Mesenchymal stem cell (in vitro differentiated cells and primary cell): ENCODE measurements around the gene DAB1.

ENCODE experiments used
- DNase-seq: peaks from one replicate; pipeline ENCODE4 v3.0.0-alpha.2; 2013
- H2AFZ ChIP-seq: one replicate; pipeline ENCODE4 v1.6.1; 2013; ENCODE audit warnings: low read depth, mild to moderate bottlenecking, control low read depth, inconsistent platforms, low read length, moderate library complexity
- H2AK5ac ChIP-seq: 2 replicates; pipeline ENCODE4 v1.6.1; 2013; ENCODE audit warnings: low read length, moderate library complexity, mild to moderate bottlenecking, inconsistent platforms; ENCODE audit not compliant: severe bottlenecking
- H2BK120ac ChIP-seq: one replicate; pipeline ENCODE4 v1.6.1; 2013; ENCODE audit warnings: low read depth, mild to moderate bottlenecking, inconsistent platforms, low read length, moderate library complexity
- H2BK12ac ChIP-seq, 2 experiments: one replicate each; pipeline ENCODE4 v1.6.1; 2013; ENCODE audit warnings: inconsistent platforms in 2 of 2, low read length in 2 of 2, mild to moderate bottlenecking in 2 of 2, moderate library complexity in 2 of 2, control low read depth in 1 of 2
- H2BK15ac ChIP-seq: one replicate; pipeline ENCODE4 v1.6.1; 2013; ENCODE audit warnings: mild to moderate bottlenecking, low read depth, inconsistent platforms; ENCODE audit not compliant: poor library complexity, severe bottlenecking
- H2BK5ac ChIP-seq: 2 replicates; pipeline ENCODE4 v1.6.1; 2013; ENCODE audit warnings: low read depth, mild to moderate bottlenecking, low read length, control low read depth, inconsistent platforms; ENCODE audit not compliant: poor library complexity, severe bottlenecking
- H3K14ac ChIP-seq, 2 experiments: one replicate each; pipeline ENCODE4 v1.6.1; 2013; ENCODE audit warnings: inconsistent platforms in 2 of 2, low read length in 2 of 2, control low read depth in 1 of 2, mild to moderate bottlenecking in 1 of 2, moderate library complexity in 1 of 2
- H3K18ac ChIP-seq, 2 experiments: one replicate each; pipeline ENCODE4 v1.6.1; 2013; ENCODE audit warnings: inconsistent platforms in 2 of 2, low read length in 2 of 2, control low read depth in 1 of 2, low read depth in 1 of 2, mild to moderate bottlenecking in 1 of 2
- H3K23ac ChIP-seq, 2 experiments: one replicate each; pipeline ENCODE4 v1.6.1; 2013; ENCODE audit warnings: inconsistent platforms in 2 of 2, low read length in 2 of 2, mild to moderate bottlenecking in 2 of 2, moderate library complexity in 2 of 2, control low read depth in 1 of 2
- H3K27ac ChIP-seq: 2 replicates; pipeline ENCODE4 v1.5.1; 2013; ENCODE audit warnings: mild to moderate bottlenecking, moderate library complexity, low read length, control low read depth, inconsistent platforms; ENCODE audit not compliant: poor library complexity, severe bottlenecking
- H3K27me3 ChIP-seq, 2 experiments: 2 replicates each; pipeline versions ENCODE4 v1.6.1 to v1.7.0; 2013; ENCODE audit warnings: low read length in 2 of 2, mild to moderate bottlenecking in 2 of 2, moderate library complexity in 2 of 2, control low read depth in 1 of 2, inconsistent platforms in 1 of 2; ENCODE audit not compliant: control insufficient read depth in 1 of 2, insufficient read depth in 1 of 2
- H3K36me3 ChIP-seq, 2 experiments: 2 replicates each; pipeline versions ENCODE4 v1.6.1 to v1.7.0; 2013; ENCODE audit warnings: low read length in 2 of 2, control low read depth in 1 of 2, inconsistent platforms in 1 of 2, low read depth in 1 of 2, mild to moderate bottlenecking in 1 of 2; ENCODE audit not compliant: insufficient read depth in 2 of 2, control insufficient read depth in 1 of 2
- H3K4ac ChIP-seq, 2 experiments: one replicate each; pipeline ENCODE4 v1.6.1; 2013; ENCODE audit warnings: inconsistent platforms in 2 of 2, low read length in 2 of 2, mild to moderate bottlenecking in 2 of 2, moderate library complexity in 2 of 2, control low read depth in 1 of 2, low read depth in 1 of 2
- H3K4me1 ChIP-seq: 2 replicates; pipeline ENCODE4 v1.6.1; 2013; ENCODE audit warnings: low read depth, low read length, control low read depth; ENCODE audit not compliant: control insufficient read depth, insufficient read depth
- H3K4me2 ChIP-seq: 2 replicates; pipeline ENCODE4 v1.6.1; 2013; ENCODE audit warnings: low read length, mild to moderate bottlenecking, inconsistent platforms; ENCODE audit not compliant: poor library complexity, severe bottlenecking
- H3K4me3 ChIP-seq, 2 experiments: 2 replicates each; pipeline versions ENCODE4 v1.5.1 to v1.7.0; 2013; ENCODE audit warnings: low read length in 2 of 2, mild to moderate bottlenecking in 2 of 2, control low read depth in 1 of 2, low read depth in 1 of 2; ENCODE audit not compliant: insufficient read depth in 1 of 2
- H3K79me1 ChIP-seq: replicated peaks from 2 replicates; pipeline ENCODE4 v1.6.1; 2013; ENCODE audit warnings: mild to moderate bottlenecking, control low read depth, low read length, inconsistent platforms; ENCODE audit not compliant: poor library complexity, severe bottlenecking
- H3K9ac ChIP-seq: 2 replicates; pipeline ENCODE4 v1.7.0; 2013; ENCODE audit warnings: mild to moderate bottlenecking, low read length, moderate library complexity
- H3K9me3 ChIP-seq: 2 replicates; pipeline ENCODE4 v1.7.0; 2013; ENCODE audit warnings: mild to moderate bottlenecking, low read length; ENCODE audit not compliant: control insufficient read depth
- H4K8ac ChIP-seq: one replicate; pipeline ENCODE4 v1.6.1; 2013; ENCODE audit warnings: inconsistent platforms, mild to moderate bottlenecking, low read length, moderate library complexity
- H4K91ac ChIP-seq: one replicate; pipeline ENCODE4 v1.6.1; 2013; ENCODE audit warnings: mild to moderate bottlenecking, low read length, inconsistent platforms
- WGBS: methylation state at CpG from one replicate; pipeline ENCODE4 v1.1.7; 2013; ENCODE audit warnings: mixed read lengths; 5-methylcytosine and 5-hydroxymethylcytosine counted together

The DAB1 gene

GRCh38 chr1:57277681-57278080 lies 146.2 kb downstream of the DAB1 start:
- Histone ChIP-seq H3K9me3 (no peaks in the 10 kb centered on the region), H3K9ac (no peak overlapping the region), H2BK15ac (no peak overlapping the region), H3K18ac (no peak overlapping the region), H2BK120ac (no peak overlapping the region), H3K79me1 (no peaks in the 10 kb centered on the region), H2BK12ac (no peak overlapping the region), H2AFZ (no peak overlapping the region), H3K4ac (no peak overlapping the region), H3K23ac (no peak overlapping the region), H2AK5ac (no peak overlapping the region), H3K4me3 (no peak overlapping the region), H3K36me3 (no peaks in the 10 kb centered on the region), H3K14ac (no peak overlapping the region), H3K27ac (no peak overlapping the region), H2BK5ac (no peak overlapping the region), H4K91ac (no peak overlapping the region), H3K4me1 (no peaks in the 10 kb centered on the region), H3K27me3 (no peaks in the 10 kb centered on the region), H3K4me2 (no peak overlapping the region), H4K8ac (no peak overlapping the region)
- no peak for DNase-seq
- WGBS = 94% methylated on average over 2 of the region's 2 CpGs

- Histone ChIP-seq H3K4me2 (no peak overlapping the region), H3K9me3 (no peaks in the 10 kb centered on the region), H4K8ac (no peak overlapping the region), H3K4me1 (no peaks in the 10 kb centered on the region), H3K79me1 (no peaks in the 10 kb centered on the region), H2AK5ac (no peak overlapping the region), H2BK120ac (no peak overlapping the region), H2BK12ac (no peak overlapping the region), H3K27ac (no peak overlapping the region), H3K27me3 (no peaks in the 10 kb centered on the region), H4K91ac (no peak overlapping the region), H3K9ac (no peak overlapping the region), H3K4me3 (no peak overlapping the region), H3K23ac (no peak overlapping the region), H2AFZ (no peak overlapping the region), H2BK15ac (no peak overlapping the region), H3K18ac (no peak overlapping the region), H3K4ac (no peak overlapping the region), H3K14ac (no peak overlapping the region), H3K36me3 (no peaks in the 10 kb centered on the region), H2BK5ac (no peak overlapping the region)
- 54% methylated on average over 3 of the region's 5 CpGs for WGBS
- DNase-seq = no peak
Measured at GRCh38 chr1:57276918-57277317, 146.9 kb downstream of the DAB1 start.

GRCh38 chr1:57272601-57273000 lies 151.3 kb downstream of the DAB1 start:
- H3K14ac ChIP-seq = no peak overlapping the region
- WGBS = 61% methylated on average over 2 of the region's 2 CpGs
- no peaks in the 10 kb centered on the region for H3K79me1 ChIP-seq
- no peak overlapping the region for H2AFZ ChIP-seq
- no peak overlapping the region for H3K18ac ChIP-seq
- no peaks in the 10 kb centered on the region for H3K4me1 ChIP-seq
- H3K4ac ChIP-seq = no peak overlapping the region
- H3K36me3 ChIP-seq = no peaks in the 10 kb centered on the region
- DNase-seq = no peak
- no peak overlapping the region for H2BK15ac ChIP-seq
- H3K27ac ChIP-seq = no peak overlapping the region
- H4K8ac ChIP-seq = no peak overlapping the region
- H3K9me3 ChIP-seq = no peaks in the 10 kb centered on the region
- H3K23ac ChIP-seq = no peak overlapping the region
- H2AK5ac ChIP-seq = no peak overlapping the region
- H3K4me3 ChIP-seq = no peak overlapping the region
- no peak overlapping the region for H2BK5ac ChIP-seq
- no peak overlapping the region for H2BK120ac ChIP-seq
- no peak overlapping the region for H4K91ac ChIP-seq
- H3K9ac ChIP-seq = no peak overlapping the region
- no peak overlapping the region for H2BK12ac ChIP-seq
- no peaks in the 10 kb centered on the region for H3K27me3 ChIP-seq
- no peak overlapping the region for H3K4me2 ChIP-seq

- Histone ChIP-seq H2BK12ac (no peak overlapping the region), H3K4me1 (no peaks in the 10 kb centered on the region), H3K9ac (no peak overlapping the region), H2BK5ac (no peak overlapping the region), H3K23ac (no peak overlapping the region), H4K91ac (no peak overlapping the region), H3K18ac (no peak overlapping the region), H3K27ac (no peak overlapping the region), H3K9me3 (no peaks in the 10 kb centered on the region), H2BK120ac (no peak overlapping the region), H3K79me1 (no peaks in the 10 kb centered on the region), H2AK5ac (no peak overlapping the region), H3K14ac (no peak overlapping the region), H3K4me3 (no peak overlapping the region), H3K36me3 (no peaks in the 10 kb centered on the region), H3K27me3 (no peaks in the 10 kb centered on the region), H3K4ac (no peak overlapping the region), H4K8ac (no peak overlapping the region), H3K4me2 (no peak overlapping the region), H2BK15ac (no peak overlapping the region), H2AFZ (no peak overlapping the region)
- no peak for DNase-seq
- WGBS = 69% methylated on average over 2 of the region's 2 CpGs
Measured at GRCh38 chr1:57272150-57272549, 151.7 kb downstream of the DAB1 start.
